GM21381 (cell line): ENCODE results near the gene CD69.

Experiments
- ATAC-seq: cut with Tn5 transposase; IDR thresholded peaks from one replicate; pipeline ENCODE4 v1.9.1; 2021; ENCODE audit warnings: mild to moderate bottlenecking, moderate library complexity; ENCODE audit not compliant: unreplicated experiment

CD69 gene

GRCh38 chr12:9760699-9761418 is at the start of gene CD69:
Gene CD69, minus strand, starts transcription at chr12:9760901. Its CDS starts 81 bp downstream, at chr12:9760820.
- ATAC-seq = peak; percentile 45

- ATAC-seq = no peak
Measured at GRCh38 chr12:9809866-9810265, 49.2 kb upstream of the CD69 start.

- ATAC-seq = no peak
Measured at GRCh38 chr12:9809338-9809737, 48.6 kb upstream of the CD69 start.

- ATAC-seq = no peak
Measured at GRCh38 chr12:9808504-9808903, 47.8 kb upstream of the CD69 start.

- no peak for ATAC-seq
Measured at GRCh38 chr12:9806714-9807113, 46.0 kb upstream of the CD69 start.

- no peak for ATAC-seq
Measured at GRCh38 chr12:9805883-9806282, 45.2 kb upstream of the CD69 start.

- no peak for ATAC-seq
Measured at GRCh38 chr12:9799961-9800360, 39.3 kb upstream of the CD69 start.

GRCh38 chr12:9797722-9798619 is 37.3 kb upstream of the CD69 start:
- ATAC-seq = peak; percentile 95

- no peak for ATAC-seq
Measured at GRCh38 chr12:9796971-9797370, 36.3 kb upstream of the CD69 start.

- ATAC-seq = no peak
Measured at GRCh38 chr12:9796346-9796745, 35.6 kb upstream of the CD69 start.

GRCh38 chr12:9795945-9796344 is 35.2 kb upstream of the CD69 start:
- no peak for ATAC-seq

- ATAC-seq = no peak
Measured at GRCh38 chr12:9794484-9795093, 33.9 kb upstream of the CD69 start.

GRCh38 chr12:9793779-9794395 is 33.2 kb upstream of the CD69 start:
- no peak for ATAC-seq

GRCh38 chr12:9792961-9793617 is 32.4 kb upstream of the CD69 start:
- no peak for ATAC-seq

GRCh38 chr12:9792185-9792900 is 31.6 kb upstream of the CD69 start:
- ATAC-seq = no peak

- ATAC-seq = no peak
Measured at GRCh38 chr12:9786726-9787717, 26.3 kb upstream of the CD69 start.

- no peak for ATAC-seq
Measured at GRCh38 chr12:9784816-9785215, 24.1 kb upstream of the CD69 start.

- ATAC-seq = no peak
Measured at GRCh38 chr12:9784326-9784725, 23.6 kb upstream of the CD69 start.
